ENCODE results near the gene CDK11A.

Gene CDK11A

DNA sequence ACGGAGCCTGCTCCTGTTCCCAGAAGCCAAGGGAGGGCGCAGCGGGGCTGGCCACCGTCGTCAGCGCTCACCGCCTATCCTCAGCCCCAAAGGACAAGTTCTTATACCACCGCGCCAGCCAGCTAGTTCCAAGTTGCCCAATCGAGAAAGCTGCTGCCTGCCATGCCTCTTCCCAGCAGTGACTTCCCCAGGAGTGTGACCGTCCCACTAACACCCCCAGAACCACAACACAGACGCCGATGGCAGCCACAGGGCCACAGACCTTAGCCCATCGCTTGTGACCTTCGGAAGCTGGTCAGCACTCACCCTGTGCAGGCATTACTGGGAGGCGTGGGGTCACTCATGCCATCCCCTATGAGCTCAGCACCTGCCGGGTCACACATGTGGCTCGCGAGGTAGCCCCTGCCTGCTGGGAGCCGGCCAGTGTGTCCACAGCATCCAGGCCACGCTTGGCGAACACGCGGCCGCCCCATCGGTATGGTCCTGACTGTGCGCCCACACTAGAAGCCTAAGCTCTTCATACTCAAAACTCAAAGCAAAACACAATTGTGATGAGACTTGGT, 34.0 kb upstream of the CDK11A start:
- TF ChIP-seq FOXM1 (IDR thresholded peaks at IDR 0.05; ENCODE audit: borderline replicate concordance, low read depth) (no peak), TCF12 (IDR thresholded peaks at IDR 0.05; ENCODE audit: low read depth) (no peak), NFIC (IDR thresholded peaks at IDR 0.05) (no peak), ZBTB7A (IDR thresholded peaks at IDR 0.05; ENCODE audit: low read depth) (no peak), YY1 (IDR thresholded peaks at IDR 0.05; ENCODE audit: low read depth) (no peak), TEAD4 (IDR thresholded peaks at IDR 0.05) (no peak), TAF1 (IDR thresholded peaks at IDR 0.05; ENCODE audit: low read depth) (no peak), CEBPB (IDR thresholded peaks at IDR 0.05) (no peak), CREB1 (IDR thresholded peaks at IDR 0.05; ENCODE audit: low read depth) (no peak), RAD21 (IDR thresholded peaks at IDR 0.05; ENCODE audit: low read depth) (no peak)
- TF ChIP-seq, protein P1, sequence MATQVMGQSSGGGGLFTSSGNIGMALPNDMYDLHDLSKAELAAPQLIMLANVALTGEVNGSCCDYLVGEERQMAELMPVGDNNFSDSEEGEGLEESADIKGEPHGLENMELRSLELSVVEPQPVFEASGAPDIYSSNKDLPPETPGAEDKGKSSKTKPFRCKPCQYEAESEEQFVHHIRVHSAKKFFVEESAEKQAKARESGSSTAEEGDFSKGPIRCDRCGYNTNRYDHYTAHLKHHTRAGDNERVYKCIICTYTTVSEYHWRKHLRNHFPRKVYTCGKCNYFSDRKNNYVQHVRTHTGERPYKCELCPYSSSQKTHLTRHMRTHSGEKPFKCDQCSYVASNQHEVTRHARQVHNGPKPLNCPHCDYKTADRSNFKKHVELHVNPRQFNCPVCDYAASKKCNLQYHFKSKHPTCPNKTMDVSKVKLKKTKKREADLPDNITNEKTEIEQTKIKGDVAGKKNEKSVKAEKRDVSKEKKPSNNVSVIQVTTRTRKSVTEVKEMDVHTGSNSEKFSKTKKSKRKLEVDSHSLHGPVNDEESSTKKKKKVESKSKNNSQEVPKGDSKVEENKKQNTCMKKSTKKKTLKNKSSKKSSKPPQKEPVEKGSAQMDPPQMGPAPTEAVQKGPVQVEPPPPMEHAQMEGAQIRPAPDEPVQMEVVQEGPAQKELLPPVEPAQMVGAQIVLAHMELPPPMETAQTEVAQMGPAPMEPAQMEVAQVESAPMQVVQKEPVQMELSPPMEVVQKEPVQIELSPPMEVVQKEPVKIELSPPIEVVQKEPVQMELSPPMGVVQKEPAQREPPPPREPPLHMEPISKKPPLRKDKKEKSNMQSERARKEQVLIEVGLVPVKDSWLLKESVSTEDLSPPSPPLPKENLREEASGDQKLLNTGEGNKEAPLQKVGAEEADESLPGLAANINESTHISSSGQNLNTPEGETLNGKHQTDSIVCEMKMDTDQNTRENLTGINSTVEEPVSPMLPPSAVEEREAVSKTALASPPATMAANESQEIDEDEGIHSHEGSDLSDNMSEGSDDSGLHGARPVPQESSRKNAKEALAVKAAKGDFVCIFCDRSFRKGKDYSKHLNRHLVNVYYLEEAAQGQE (IDR thresholded peaks at IDR 0.05; ENCODE audit: low read depth) = no peak
- TF ChIP-seq, protein P2, sequence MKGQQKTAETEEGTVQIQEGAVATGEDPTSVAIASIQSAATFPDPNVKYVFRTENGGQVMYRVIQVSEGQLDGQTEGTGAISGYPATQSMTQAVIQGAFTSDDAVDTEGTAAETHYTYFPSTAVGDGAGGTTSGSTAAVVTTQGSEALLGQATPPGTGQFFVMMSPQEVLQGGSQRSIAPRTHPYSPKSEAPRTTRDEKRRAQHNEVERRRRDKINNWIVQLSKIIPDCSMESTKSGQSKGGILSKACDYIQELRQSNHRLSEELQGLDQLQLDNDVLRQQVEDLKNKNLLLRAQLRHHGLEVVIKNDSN (IDR thresholded peaks at IDR 0.05) = no peak

DNA sequence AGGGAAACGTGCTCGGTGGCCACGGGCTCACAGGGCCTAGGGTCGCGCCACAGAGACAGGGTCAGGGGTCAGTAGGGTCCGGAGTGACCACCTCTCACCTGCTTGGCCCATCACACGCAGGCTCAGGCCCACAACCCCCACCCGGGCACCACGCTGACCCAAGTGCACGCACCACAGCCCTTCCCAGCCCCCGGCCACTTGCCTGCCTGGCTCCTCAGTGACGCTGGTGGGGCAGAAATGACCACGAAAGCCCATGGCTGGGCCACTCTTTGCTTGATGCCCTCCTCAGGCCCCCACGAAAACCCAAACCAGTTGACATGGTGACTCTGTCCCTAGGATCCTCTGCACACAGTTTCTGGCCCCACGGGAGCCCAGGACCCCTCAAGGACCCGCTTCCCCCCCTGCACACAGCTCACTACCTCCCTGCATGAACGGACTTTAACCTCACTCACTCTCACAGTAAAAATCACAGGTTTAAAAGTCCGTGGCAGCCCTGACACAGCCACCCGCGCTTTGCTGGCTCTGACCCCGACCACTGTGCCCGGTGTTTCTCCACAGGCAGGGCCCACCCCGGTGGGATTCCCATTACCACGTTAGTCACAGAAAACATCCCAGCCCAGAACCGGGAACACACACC, 33.4 kb upstream of the CDK11A start:
- no peak for TF ChIP-seq EGR1 (IDR thresholded peaks at IDR 0.05)
- TF ChIP-seq FOXM1 (IDR thresholded peaks at IDR 0.05; ENCODE audit: borderline replicate concordance, low read depth) = no peak
- TF ChIP-seq, protein P1 (IDR thresholded peaks at IDR 0.05; ENCODE audit: low read depth) = no peak
- no peak for TF ChIP-seq YY1 (IDR thresholded peaks at IDR 0.05; ENCODE audit: low read depth)
- no peak for TF ChIP-seq NFIC (IDR thresholded peaks at IDR 0.05)

DNA sequence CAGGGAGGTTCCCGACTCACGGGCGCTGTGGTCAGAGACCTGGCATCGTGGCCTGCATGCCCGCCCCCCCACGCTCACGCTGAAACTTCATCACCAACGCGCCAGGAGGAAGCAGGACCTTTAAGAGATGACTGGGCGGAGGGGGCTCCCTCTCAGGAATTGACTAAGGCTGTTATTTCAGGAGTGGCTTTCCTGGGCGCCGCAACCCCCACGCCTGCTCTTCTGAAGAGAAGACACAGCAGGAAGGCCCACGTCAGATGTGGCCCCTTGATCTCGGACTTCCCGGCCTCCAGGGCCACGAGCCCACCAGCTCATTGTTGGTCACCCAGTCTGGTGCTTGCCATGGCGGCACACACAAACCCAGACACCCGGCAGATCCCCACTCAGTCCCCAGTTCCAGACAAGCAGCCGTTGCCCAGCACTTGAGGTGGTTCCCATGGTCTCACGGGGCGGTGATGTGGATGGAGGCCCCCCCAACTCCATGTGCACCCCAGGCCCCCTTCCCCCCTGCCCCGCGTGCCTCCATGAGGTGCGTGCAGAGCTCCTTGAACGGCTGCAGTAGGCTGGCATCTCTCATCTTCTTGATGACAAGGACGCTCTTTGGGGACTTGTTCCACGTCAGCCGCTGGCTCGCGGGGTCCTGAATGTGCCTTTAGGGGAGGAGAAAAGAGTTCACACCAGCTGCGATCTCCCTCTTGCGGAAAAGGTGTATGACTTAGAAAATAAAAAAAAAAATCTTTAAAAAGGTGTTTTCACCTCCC, 32.7 kb upstream of the CDK11A start:
- TF ChIP-seq, protein P3, sequence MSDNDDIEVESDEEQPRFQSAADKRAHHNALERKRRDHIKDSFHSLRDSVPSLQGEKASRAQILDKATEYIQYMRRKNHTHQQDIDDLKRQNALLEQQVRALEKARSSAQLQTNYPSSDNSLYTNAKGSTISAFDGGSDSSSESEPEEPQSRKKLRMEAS (IDR thresholded peaks at IDR 0.05) = no peak
- TF ChIP-seq CREB1 (IDR thresholded peaks at IDR 0.05; ENCODE audit: low read depth) (no peak), CEBPB (IDR thresholded peaks at IDR 0.05) (no peak), TAF1 (IDR thresholded peaks at IDR 0.05; ENCODE audit: low read depth) (no peak), TEAD4 (IDR thresholded peaks at IDR 0.05) (no peak), EGR1 (IDR thresholded peaks at IDR 0.05) (no peak)
- TF ChIP-seq, protein P2 (IDR thresholded peaks at IDR 0.05) = no peak
- TF ChIP-seq, protein P1 (IDR thresholded peaks at IDR 0.05; ENCODE audit: low read depth) = no peak

DNA sequence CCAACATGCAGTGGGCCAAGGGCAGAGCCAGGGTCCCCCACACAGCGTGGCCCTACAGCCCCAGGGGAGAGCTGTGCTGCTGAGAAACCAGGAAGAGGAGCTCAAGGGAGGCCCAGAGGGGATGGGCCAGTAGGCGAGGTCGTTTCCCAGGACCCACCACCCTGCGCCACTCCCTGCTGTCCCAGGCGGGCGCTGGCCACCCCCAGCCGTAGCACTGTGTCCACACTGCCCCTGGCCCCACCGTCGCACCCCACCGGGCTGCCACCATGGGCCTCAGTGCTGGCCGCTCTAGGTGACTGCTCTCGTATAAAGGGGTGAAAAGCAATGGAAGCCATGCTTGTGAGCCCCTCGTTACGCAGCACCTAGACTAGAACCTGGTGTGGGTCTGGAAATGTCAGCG, 31.7 kb upstream of the CDK11A start:
- TF ChIP-seq, protein P3 (IDR thresholded peaks at IDR 0.05) = no peak
- TF ChIP-seq FOXM1 (IDR thresholded peaks at IDR 0.05; ENCODE audit: borderline replicate concordance, low read depth) (no peak), RAD21 (IDR thresholded peaks at IDR 0.05; ENCODE audit: low read depth) (no peak)
- TF ChIP-seq, protein P2 (IDR thresholded peaks at IDR 0.05) = no peak

Measured in Ishikawa (cell line).